Astrocyte (in vitro differentiated cells and primary cell): ENCODE measurements around the gene STOX1.

Experiments used
- EZH2 ChIP-seq: IDR thresholded peaks from 2 replicates; pipeline ENCODE4 v1.6.1; 2012; ENCODE audit warnings: mild to moderate bottlenecking, low read length, inconsistent platforms; ENCODE audit not compliant: insufficient read depth
- TF ChIP-seq, protein P1 (sequence below): IDR thresholded peaks from 2 replicates; pipeline ENCODE4 v1.5.1; 2011; ENCODE audit warnings: low read depth, mild to moderate bottlenecking, inconsistent platforms, low read length, moderate library complexity; ENCODE audit not compliant: insufficient read depth

DNA sequence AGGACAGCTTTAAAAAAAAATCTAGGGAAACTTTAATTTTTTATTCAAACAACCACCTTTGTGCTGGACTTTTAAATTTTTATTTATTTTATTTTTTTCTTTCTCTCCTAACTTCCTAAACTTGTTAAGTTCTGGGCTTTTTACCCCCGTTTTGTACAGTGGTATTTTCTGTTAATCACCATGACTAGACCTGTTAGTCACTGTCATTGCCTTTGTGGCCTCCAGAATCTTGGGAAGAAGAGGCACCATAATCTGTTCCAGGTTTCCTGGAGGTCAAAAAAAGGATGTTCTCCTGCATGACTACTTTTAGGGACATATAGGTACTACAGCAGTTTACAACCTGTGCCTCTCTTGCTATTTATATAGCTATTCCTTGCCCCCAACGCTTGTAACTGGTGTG lies 42.7 kb downstream of the STOX1 start:
- TF ChIP-seq, protein P1, sequence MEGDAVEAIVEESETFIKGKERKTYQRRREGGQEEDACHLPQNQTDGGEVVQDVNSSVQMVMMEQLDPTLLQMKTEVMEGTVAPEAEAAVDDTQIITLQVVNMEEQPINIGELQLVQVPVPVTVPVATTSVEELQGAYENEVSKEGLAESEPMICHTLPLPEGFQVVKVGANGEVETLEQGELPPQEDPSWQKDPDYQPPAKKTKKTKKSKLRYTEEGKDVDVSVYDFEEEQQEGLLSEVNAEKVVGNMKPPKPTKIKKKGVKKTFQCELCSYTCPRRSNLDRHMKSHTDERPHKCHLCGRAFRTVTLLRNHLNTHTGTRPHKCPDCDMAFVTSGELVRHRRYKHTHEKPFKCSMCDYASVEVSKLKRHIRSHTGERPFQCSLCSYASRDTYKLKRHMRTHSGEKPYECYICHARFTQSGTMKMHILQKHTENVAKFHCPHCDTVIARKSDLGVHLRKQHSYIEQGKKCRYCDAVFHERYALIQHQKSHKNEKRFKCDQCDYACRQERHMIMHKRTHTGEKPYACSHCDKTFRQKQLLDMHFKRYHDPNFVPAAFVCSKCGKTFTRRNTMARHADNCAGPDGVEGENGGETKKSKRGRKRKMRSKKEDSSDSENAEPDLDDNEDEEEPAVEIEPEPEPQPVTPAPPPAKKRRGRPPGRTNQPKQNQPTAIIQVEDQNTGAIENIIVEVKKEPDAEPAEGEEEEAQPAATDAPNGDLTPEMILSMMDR = no peak
- no peak for TF ChIP-seq EZH2
